GM12865 (cell line): Measurements from ENCODE around the gene NCAPG2.
A peak's percentile ranks its signal among the peaks of the same experiment; 100 is the strongest.

Experiments used
- DNase-seq: peaks from one replicate; pipeline ENCODE4 v3.0.0; 2010; ENCODE audit warnings: low read depth
- H3K4me3 ChIP-seq: 2 replicates; pipeline ENCODE4 v1.5.1; 2011; ENCODE audit warnings: mild to moderate bottlenecking, low read depth, low read length, control low read depth
- TF ChIP-seq, protein P1 (sequence below): IDR thresholded peaks from 2 replicates; pipeline ENCODE4 v1.5.1; 2011; ENCODE audit warnings: low read length, control low read depth, low read depth, inconsistent platforms; ENCODE audit not compliant: insufficient read depth; ENCODE audit errors: missing control alignments

Gene NCAPG2

GRCh38 chr7:158662610-158663427 is 41.8 kb downstream of the NCAPG2 start:
- TF ChIP-seq, protein P1, sequence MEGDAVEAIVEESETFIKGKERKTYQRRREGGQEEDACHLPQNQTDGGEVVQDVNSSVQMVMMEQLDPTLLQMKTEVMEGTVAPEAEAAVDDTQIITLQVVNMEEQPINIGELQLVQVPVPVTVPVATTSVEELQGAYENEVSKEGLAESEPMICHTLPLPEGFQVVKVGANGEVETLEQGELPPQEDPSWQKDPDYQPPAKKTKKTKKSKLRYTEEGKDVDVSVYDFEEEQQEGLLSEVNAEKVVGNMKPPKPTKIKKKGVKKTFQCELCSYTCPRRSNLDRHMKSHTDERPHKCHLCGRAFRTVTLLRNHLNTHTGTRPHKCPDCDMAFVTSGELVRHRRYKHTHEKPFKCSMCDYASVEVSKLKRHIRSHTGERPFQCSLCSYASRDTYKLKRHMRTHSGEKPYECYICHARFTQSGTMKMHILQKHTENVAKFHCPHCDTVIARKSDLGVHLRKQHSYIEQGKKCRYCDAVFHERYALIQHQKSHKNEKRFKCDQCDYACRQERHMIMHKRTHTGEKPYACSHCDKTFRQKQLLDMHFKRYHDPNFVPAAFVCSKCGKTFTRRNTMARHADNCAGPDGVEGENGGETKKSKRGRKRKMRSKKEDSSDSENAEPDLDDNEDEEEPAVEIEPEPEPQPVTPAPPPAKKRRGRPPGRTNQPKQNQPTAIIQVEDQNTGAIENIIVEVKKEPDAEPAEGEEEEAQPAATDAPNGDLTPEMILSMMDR: no peak
- DNase-seq: no peak
- H3K4me3 ChIP-seq: no peak overlapping the region

- no peak for DNase-seq
- TF ChIP-seq, protein P1: no peak
- no peak overlapping the region for H3K4me3 ChIP-seq
Measured at GRCh38 chr7:158658475-158658874, 46.1 kb downstream of the NCAPG2 start.

DNA sequence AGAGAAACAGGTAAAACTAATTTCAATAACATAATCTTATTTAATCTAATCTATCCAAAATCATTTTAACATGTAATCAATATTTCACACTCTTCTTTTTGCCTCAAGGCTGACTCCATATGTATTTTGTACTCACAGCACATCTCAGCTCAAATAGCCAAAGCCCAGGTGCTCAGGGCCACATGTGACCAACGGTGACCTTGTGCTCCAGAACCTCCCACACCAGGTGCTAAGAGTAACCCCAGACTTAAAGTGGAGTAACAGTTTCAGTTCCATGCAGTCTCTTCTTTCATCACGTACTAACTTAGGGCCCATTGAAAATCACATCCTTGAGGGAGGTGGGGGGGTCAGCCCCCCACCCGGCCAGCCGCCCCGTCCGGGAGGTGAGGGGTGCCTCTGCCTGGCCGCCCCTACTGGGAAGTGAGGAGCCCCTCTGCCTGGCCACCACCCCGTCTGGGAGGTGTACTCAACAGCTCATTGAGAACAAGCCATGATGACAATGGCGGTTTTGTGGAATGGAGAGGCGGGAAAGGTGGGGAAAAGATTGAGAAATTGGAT is 47.3 kb downstream of the NCAPG2 start:
- DNase-seq: peak; percentile 65
- no peak overlapping the region for H3K4me3 ChIP-seq
- TF ChIP-seq, protein P1: no peak

- peak; percentile 94 for DNase-seq
- TF ChIP-seq, protein P1: no peak
- H3K4me3 ChIP-seq: no peak overlapping the region
Measured at GRCh38 chr7:158655931-158656441, 48.6 kb downstream of the NCAPG2 start.

- no peak overlapping the region for H3K4me3 ChIP-seq
- TF ChIP-seq, protein P1: no peak
- DNase-seq: peak; percentile 14
Measured at GRCh38 chr7:158655507-158655906, 49.1 kb downstream of the NCAPG2 start.

GRCh38 chr7:158651968-158652565 is 52.5 kb downstream of the NCAPG2 start:
- TF ChIP-seq, protein P1: no peak
- DNase-seq: no peak
- no peak overlapping the region for H3K4me3 ChIP-seq
